Measurements from ENCODE around the gene THBD. TPM values are rescaled to one million over a fixed set of nuclear protein-coding genes. Genes with fewer than 3 reads are reported as not detected.

THBD gene
- total RNA-seq, 2 experiments from 2014 or later = not detected

DNA sequence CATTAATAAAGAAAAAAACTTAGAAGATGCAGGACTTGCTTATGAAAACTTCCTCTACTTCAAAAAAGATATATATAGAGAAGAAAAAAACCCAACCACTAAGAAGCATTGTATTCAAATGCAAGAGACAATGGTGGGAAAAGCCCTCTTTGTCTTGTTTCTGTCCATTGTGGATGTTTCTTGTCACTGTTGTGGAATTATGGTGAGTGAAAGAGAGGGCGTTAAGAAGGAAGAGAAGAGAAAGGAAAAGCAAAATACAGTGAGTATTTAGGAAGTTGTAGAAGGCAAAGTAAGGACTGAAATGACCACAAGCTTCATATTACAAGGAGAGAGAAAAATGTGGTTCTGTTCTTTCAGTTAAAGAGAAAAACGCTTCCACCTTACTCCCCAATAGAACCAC is 14.1 kb upstream of the THBD start:
- ChIA-PET POLR2A (no interaction called here), CTCF (no interaction called here)

DNA sequence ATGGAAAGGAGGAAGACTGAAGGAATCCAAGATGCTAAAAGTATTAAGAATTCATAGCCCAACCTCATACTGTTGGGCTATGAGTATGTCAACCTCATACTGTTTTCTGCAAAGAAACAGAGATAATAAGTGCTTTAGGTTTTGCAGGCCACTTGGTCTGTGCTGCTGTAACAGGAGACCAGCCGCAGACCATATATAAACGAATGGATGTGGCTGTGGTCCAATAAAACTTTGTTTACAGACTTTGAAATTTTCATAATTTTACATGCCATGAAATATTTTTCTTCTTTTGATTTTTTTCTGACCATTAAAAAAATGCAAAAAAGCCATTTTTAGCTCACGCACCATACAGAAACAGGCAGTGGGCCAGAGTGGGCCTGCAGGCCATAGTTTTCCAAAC is 13.7 kb upstream of the THBD start:
- CTCF ChIA-PET = no interaction called here
- POLR2A ChIA-PET = no interaction called here

DNA sequence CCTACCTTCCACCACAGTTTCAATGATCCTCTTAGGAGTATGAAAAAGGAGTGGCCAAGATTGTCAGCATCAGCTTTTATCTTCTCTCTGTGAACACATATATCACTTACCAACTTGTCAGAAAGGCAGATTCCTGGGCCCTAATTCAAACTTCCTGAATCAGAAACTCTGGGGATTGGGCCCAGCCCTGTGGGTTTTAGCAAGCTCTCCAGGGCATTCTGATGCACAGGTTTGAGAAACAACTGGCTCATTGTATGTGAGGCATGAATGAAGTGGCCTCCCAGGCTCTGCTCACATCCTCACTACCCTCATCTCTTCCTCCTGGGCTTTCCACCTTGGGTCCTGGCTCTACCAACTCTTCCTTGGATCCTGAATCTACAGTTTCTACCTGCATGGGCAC is 13.2 kb upstream of the THBD start:
- CTCF ChIA-PET = no interaction called here
- POLR2A ChIA-PET = no interaction called here

- POLR2A ChIA-PET = no interaction called here
- CTCF ChIA-PET = no interaction called here
Observed at GRCh38 chr20:23061734-23062561, 12.5 kb upstream of the THBD start.

DNA sequence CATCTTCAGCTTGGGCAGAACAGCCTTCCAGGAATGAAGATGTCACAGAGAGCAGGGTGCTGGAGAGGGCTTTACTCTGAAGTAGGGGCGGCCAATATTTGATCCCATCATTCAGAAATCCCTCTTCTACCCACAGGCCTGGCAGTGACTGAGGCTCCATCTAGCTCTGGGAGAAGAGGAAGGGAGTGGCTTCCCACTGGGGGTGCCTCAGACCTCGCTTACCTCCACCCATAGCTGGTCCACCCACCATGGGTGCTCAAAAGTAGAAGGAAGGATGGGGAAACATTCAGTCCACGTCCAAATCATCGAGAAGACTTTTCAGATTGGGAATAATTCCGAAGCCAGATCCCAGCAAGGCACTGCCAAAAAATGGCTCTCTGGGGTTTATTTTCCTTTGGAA is 11.8 kb upstream of the THBD start:
- ChIA-PET CTCF (no interaction called here), POLR2A (no interaction called here)

DNA sequence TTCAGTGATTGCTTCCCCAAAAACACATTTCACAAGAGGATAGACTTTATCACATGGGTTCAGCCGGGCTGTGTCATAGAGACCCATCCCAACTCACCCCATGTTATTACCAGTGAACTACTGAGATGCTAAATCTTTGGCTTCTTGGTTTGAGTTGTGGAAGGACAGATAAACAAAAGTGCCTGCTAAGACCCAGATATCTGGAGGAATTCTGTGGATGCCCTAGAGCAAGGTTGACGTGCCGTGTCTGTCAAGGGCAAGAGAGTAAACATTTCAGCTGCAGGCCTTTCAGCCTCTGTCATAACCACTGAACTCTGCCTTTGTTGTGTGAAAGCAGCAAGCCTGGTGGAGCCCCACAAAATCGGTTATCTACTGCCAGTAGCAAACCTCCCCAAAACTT is 11.2 kb upstream of the THBD start:
- POLR2A ChIA-PET = no interaction called here
- CTCF ChIA-PET = no interaction called here

- ChIA-PET POLR2A (no interaction called here), CTCF (no interaction called here)
Observed at GRCh38 chr20:23059846-23060245, 10.4 kb upstream of the THBD start.

DNA sequence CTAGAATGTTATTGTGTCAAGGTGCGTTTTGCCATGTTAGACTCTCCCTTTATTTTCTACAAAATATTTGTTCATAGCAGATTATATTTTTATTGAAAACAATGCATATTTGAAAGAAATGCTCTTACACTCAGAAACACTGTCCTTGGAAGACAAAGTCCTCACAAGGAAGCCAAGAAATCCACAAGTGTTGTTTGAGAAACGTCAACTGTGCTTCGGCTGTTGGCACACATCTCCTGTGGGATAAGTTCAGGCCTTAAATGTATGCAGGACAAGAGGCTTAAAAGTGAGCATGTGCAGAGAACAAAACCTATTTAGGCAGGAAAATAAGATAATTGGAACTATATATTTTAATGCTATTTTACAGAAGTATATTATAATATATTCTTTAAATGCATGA is 9.5 kb upstream of the THBD start:
- POLR2A ChIA-PET = no interaction called here
- CTCF ChIA-PET = no interaction called here

DNA sequence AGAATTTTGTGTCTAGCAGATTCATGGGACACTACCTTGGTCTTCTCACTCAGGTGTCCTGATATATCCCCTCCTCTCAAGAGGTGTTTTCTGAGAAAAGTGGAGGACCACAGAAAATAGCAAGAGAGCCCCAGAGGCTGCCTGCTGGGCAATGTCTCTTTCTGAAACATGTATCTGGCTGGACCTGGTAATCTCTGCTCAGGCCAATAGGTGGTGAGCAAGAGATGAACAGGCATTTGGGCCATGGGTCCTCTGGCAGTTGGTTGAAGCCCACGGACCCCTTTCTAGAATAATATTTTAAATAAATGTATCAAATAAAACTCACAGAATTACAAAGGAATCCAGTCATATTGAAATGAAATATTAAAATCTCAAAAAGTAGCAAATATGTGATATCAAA is 8.8 kb upstream of the THBD start:
- ChIA-PET CTCF (no interaction called here), POLR2A (no interaction called here)

DNA sequence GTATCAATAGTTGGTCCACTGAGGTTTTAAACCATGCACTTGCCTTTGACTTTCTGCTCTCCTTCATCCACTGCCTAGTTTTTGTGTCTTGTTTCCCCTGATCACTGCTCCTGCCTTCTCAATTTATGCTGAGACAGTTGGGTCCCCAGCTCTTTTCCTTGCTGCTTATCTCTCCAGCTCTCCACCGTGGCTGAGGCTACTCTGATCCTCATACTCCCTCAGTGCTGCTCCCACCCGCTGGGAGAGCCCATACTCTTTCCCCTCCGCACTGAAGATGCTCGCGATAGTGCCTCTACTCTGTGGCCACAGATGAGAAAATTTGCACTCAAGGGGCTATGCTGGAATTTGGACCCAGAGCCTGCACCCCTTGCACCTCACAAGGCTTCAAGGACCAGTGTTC is 3.4 kb upstream of the THBD start:
- POLR2A ChIA-PET = no interaction called here
- CTCF ChIA-PET = no interaction called here

- POLR2A ChIA-PET = no interaction called here
- CTCF ChIA-PET = no interaction called here
Observed at GRCh38 chr20:23050847-23051627, 1.6 kb upstream of the THBD start.

DNA sequence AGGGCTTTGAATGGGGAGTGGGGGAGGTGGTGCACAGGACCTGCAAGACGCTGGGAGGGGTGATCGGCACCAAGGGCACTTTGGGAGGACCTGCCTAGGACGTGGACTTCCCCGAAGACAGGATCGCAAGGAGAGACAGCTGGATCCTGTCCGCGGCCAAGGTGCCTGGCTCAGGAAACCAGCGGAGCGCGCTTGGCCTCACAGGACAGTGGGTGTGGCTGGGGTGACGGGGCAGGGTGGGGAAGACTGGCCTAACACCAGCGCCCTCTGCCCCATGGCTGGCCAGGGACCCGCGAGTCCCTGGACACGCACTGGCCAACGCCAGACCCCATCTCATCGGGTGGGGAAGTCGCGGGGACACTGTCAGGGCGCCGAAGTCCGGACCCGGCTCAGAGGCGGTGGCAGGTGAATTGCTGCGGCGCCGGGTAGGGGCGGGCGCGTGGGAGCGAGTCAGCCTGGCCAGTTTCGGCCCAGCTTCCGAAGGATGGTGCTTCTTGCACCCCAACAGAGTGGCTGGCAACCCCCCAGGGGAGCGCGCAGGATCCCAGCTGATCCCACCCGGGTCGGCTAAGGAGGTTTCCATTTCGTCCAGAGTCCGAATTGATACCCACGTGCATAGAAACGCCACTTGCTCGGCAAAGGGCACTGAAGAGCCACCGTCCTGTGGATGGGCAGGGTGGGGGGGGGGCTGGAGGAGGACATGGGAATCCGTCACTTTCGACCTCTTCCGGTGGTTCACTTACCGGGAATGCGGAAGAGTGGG is 785 bp upstream of the THBD start:
- POLR2A ChIA-PET = no interaction called here
- CTCF ChIA-PET = no interaction called here

GRCh38 chr20:23048283-23049200 is 930 bp downstream of the THBD start:
- CTCF ChIA-PET = no interaction called here
- POLR2A ChIA-PET = no interaction called here

DNA sequence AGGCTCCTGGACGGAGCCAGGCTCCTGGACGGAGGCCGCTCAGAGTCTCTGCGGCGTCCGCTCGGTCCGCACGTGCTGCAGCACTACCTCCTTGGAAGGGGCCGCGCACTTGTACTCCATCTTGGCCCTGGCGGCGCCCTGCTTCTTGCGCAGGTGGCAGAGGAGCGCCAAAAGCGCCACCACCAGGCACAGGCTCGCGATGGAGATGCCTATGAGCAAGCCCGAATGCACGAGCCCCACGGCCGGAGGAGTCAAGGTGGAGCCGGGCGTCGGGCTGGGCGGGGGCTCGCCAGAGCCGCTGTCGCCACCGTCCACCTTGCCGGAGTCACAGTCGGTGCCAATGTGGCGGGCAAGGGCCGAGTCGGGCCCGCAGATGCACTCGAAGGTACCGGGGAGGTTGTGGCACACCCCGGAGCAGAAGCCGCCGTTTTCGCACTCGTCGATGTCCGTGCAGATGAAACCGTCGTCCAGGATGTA is 1.7 kb downstream of the THBD start:
- ChIA-PET CTCF (no interaction called here), POLR2A (no interaction called here)

GRCh38 chr20:23047001-23047737 is 2.3 kb downstream of the THBD start:
- POLR2A ChIA-PET = no interaction called here
- CTCF ChIA-PET = no interaction called here

DNA sequence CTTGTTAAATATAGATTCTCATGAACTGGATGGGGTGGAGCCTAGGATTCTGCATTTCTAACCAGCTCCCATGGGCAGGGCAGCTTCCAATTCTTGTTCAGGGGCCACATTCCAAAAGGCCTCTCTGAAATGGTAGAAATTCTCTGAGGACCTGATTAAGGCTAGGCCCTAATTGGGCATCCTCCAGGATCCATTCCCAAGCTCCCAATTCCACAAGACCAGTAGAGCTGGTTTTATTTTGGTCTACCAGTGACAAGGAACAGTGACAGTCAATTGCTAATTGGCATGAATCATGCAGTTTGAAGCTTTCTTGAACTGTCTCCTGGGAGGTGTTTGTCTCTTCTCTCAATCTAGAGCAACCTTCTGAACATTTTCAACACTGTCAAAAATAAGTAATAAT is 3.0 kb downstream of the THBD start:
- ChIA-PET POLR2A (no interaction called here), CTCF (no interaction called here)

GRCh38 chr20:23043376-23043775 is 6.1 kb downstream of the THBD start:
- ChIA-PET POLR2A (no interaction called here), CTCF (no interaction called here)

GRCh38 chr20:23042270-23042669 is 7.2 kb downstream of the THBD start:
- ChIA-PET CTCF (no interaction called here), POLR2A (interaction anchor here (0.6 to 0.7 kb wide), 2 partner anchors 193 to 394 kb away, joined by 3 to 5 read pairs; no protein-coding TSS in a partner anchor)

DNA sequence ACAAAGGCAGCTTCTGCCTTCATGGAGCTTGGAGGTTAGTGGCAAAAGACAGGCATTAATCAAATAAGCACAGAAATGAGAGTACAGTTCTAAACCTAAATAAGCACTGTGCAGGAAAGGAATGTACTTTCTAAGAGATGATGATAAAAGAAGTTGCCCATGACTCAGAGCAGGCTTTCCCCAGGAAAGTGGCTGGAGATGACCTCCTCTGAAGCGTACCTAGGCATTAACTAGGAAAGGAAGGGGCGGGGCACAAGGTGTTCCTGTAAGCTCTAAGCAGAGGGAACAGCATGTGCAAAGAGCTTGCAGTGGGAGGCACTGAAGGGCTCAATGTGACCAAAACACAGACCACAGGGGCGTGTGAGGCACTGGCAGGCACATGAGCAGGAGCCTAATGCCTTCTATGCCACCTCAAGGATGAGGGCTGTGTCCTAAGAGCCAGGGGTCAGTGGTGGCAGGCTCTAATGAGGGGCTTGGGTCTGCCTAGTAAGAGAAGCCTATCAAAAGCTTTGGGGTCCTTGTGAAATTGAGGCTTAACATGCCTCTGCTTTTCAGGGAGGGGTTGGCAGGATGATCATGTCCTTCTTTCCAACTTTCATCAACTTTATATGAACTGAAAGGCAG is 9.5 kb downstream of the THBD start:
- ChIA-PET CTCF (no interaction called here), POLR2A (no interaction called here)
